Peyer's patch (tissue), 4 donors: ENCODE measurements around the gene TUBA1C. TPM values are rescaled to one million over a fixed set of nuclear protein-coding genes. Genes with fewer than 3 reads are reported as not detected.
"Not testable (repeated sequence)": the region's sequence is repeated elsewhere in the genome, so short reads cannot be mapped to it uniquely, and the experiment has no call there.

Source experiments
- DNase-seq, 3 donors: peaks; one replicate each; pipeline ENCODE4 v3.0.0-alpha.2; 2017 to 2019
- H3K27ac ChIP-seq, 4 donors: fragments of 200-600 bp; sonication (generic); one replicate each; pipeline ENCODE4 v1.5.1; 2016 to 2019
- H3K27me3 ChIP-seq, 2 donors: fragments of 200-600 bp; sonication (generic); one replicate each; pipeline ENCODE4 v1.5.1; 2019
- H3K36me3 ChIP-seq, 3 donors: fragments of 200-600 bp; sonication (generic); one replicate each; pipeline ENCODE4 v1.5.1; 2016 to 2019
- H3K4me1 ChIP-seq, 4 donors: fragments of 200-600 bp; sonication (generic); one replicate each; pipeline ENCODE4 v1.5.1; 2016 to 2019
- H3K4me3 ChIP-seq, 4 donors: fragments of 200-600 bp; sonication (generic); 1 replicate in 3 of 4; 2 replicates in 1 of 4; pipeline ENCODE4 v1.5.1; 2016 to 2019; ENCODE audit warnings: mild to moderate bottlenecking in 1 of 4
- H3K9me3 ChIP-seq, 4 donors: fragments of 200-600 bp; sonication (generic); one replicate each; pipeline ENCODE4 v1.5.1; 2016 to 2019; ENCODE audit warnings: mild to moderate bottlenecking in 1 of 4
- POLR2A ChIP-seq, 2 donors: fragments of 450-650 bp; IDR thresholded peaks; one replicate each; pipeline ENCODE4 v1.5.1; 2017; ENCODE audit warnings: antibody characterized with exemption in 2 of 2, mild to moderate bottlenecking in 2 of 2, moderate library complexity in 2 of 2
- total RNA-seq, 4 donors: library from RNA; depleted of rRNA; stranded (reverse); fragments of >200 nt; gene quantifications; one replicate each; pipeline ENCODE4 v1.1.0, GENCODE V29; 2016
- TF ChIP-seq, protein P1 (sequence below), 6 experiments: fragments of 450-650 bp in 4 of 6; fragments of 200-600 bp in 2 of 6; sonication (generic) in 1 of 6; IDR thresholded peaks; one replicate each; pipeline ENCODE4 v1.5.1; 2017 to 2019; ENCODE audit warnings: antibody characterized with exemption in 6 of 6, mild to moderate bottlenecking in 3 of 6, moderate library complexity in 1 of 6

Gene TUBA1C
- total RNA-seq, 4 donors from 2014 or later, result 143 to 442 (median 276) TPM

DNA sequence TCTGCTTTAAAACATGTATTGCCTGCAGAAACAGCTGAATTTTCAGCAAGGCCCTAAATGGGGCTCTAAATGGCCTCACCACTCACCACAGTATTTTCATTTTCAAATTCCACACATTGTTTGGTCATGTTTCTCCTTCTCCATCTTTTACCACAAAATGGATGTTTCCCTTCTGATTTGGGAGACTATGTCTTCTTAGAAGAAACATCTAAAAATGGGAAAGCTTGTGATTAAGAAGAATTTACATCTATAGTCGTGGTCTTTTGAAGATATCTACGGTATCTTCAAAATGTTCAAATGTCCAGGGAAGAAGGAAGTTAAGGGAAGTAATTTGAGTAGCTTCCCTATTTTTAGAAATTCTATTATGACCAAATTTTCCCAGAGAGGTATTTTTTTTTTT, 20.7 kb upstream of the TUBA1C start:
- no peak for TF ChIP-seq POLR2A (IDR thresholded peaks at IDR 0.05)
- TF ChIP-seq, protein P1, sequence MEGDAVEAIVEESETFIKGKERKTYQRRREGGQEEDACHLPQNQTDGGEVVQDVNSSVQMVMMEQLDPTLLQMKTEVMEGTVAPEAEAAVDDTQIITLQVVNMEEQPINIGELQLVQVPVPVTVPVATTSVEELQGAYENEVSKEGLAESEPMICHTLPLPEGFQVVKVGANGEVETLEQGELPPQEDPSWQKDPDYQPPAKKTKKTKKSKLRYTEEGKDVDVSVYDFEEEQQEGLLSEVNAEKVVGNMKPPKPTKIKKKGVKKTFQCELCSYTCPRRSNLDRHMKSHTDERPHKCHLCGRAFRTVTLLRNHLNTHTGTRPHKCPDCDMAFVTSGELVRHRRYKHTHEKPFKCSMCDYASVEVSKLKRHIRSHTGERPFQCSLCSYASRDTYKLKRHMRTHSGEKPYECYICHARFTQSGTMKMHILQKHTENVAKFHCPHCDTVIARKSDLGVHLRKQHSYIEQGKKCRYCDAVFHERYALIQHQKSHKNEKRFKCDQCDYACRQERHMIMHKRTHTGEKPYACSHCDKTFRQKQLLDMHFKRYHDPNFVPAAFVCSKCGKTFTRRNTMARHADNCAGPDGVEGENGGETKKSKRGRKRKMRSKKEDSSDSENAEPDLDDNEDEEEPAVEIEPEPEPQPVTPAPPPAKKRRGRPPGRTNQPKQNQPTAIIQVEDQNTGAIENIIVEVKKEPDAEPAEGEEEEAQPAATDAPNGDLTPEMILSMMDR (IDR thresholded peaks at IDR 0.05), result no peak
- no peak for DNase-seq
- H3K27ac ChIP-seq, result no peak overlapping the region
- H3K36me3 ChIP-seq, result no peaks in the 10 kb centered on the region
- no peaks in the 10 kb centered on the region for H3K27me3 ChIP-seq
- H3K4me3 ChIP-seq, result no peak overlapping the region
- H3K4me1 ChIP-seq, result no peaks in the 10 kb centered on the region
- H3K9me3 ChIP-seq, result no peaks in the 10 kb centered on the region

DNA sequence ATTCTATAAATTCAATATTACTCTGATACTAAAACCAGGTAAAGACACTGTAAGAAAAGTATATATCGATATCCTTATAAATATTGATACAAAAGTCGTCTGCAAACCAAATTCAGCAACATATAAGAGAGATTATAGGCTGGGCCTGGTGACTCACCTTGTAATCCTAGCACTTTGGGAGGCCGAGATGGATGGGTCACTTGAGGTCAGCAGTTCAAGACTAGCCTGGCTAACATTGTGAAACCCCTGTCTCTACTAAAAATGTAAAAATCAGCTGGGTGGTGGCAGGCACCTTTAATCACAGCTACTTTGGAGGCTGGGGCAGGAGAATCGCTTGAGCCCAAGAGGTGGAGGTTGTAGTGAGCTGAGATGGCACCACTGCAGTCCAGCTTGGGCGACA, 13.5 kb upstream of the TUBA1C start:
- H3K27ac ChIP-seq, result no peak overlapping the region
- H3K27me3 ChIP-seq, result no peaks in the 10 kb centered on the region
- no peaks in the 10 kb centered on the region for H3K9me3 ChIP-seq
- no peak overlapping the region for H3K4me3 ChIP-seq
- TF ChIP-seq, protein P1 (IDR thresholded peaks at IDR 0.05), result no peak
- no peak for TF ChIP-seq POLR2A (IDR thresholded peaks at IDR 0.05)
- no peaks in the 10 kb centered on the region for H3K36me3 ChIP-seq
- no peak for DNase-seq
- no peaks in the 10 kb centered on the region for H3K4me1 ChIP-seq

DNA sequence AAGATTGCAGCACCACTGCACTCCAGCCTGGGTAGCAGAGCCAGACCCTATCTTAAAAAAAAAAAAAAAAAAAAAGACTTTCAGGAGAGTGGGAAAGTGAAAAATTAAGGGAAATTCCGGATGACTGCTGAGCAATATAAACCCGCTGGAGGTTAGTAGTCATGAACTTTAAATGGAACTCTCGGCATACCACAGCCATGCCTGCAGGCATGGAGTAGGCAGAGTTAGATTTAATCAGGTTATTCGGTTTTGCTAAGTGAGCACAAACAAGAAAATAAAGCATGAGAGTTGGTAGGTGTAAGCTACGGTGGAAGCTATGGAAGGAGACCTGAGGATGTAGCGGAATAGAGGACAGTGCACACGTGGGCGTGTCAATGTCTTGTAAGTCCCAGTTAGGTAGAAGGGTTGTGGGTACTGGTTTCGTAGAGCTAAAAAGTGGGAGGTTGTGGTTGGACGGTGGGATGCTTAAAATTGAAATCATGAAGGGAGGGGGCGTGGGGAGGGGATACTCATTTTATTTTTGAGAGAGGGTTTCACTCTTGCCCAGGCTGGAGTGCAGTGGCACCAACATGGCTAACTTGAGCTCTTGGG, 11.8 kb upstream of the TUBA1C start:
- Histone ChIP-seq H3K27ac (no peak overlapping the region), H3K9me3 (no peaks in the 10 kb centered on the region), H3K27me3 (no peaks in the 10 kb centered on the region), H3K4me1 (no peaks in the 10 kb centered on the region), H3K36me3 (no peaks in the 10 kb centered on the region), H3K4me3 (no peak overlapping the region)
- DNase-seq, result no peak
- TF ChIP-seq, protein P1 (IDR thresholded peaks at IDR 0.05), result no peak
- no peak for TF ChIP-seq POLR2A (IDR thresholded peaks at IDR 0.05)

DNA sequence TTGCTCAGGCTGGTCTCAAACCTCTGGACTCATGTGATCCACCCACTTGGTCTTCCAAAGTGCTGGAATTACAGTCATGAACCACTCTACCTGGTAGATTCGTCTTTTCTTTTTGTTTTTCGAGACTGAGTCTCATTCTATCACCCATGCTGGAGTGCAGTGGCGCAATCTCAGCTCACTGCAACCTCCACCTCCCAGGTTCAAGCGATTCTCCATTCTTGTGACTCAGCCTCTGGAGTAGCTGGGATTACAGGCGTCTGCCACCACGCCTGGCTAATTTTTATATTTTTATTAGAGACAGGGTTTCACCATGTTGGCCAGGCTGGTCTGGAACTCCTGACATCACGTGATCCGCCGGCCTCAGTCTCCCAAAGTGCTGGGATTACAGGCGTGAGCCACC, 9.4 kb upstream of the TUBA1C start:
- not testable (repeated sequence) for H3K27me3 ChIP-seq, DNase-seq, H3K9me3 ChIP-seq, H3K36me3 ChIP-seq, H3K4me1 ChIP-seq, H3K4me3 ChIP-seq, H3K27ac ChIP-seq

DNA sequence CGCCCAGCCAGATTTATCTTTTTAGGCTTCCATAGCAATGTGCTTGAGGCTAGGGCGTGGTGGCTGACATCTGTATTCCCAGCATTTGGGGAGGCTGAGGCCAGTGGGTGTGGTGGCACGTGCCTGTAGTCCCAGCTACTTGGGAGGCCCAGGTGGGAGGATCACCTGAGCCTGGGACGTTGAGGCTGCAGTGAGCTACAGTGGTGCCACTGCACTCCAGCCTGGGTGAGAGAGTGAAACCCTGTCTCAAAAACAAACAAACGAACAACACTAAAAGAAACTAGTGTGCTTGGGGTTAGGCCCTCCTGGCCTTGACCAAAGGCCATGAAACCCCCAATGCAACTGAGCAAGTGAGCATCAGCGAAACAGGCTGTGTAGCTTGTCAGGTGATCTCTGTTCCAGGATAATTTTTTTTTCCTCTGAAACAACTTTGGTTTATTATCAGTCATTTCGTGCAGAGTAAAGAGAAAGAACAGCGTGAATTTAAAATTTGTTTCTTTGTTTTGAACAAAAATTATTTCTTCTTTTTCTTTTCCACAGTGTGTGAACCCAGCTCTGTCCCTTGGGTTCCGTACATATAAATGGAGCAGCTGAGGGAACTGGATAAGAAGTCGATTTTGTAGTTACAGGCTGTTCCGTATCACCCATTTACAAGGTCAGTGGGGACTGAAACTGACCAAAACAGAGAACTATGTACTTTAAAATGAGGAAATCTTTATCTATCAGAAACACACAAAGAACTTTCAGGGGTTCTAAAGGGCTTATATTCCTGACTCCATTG, 8.8 kb upstream of the TUBA1C start:
- no peak for TF ChIP-seq POLR2A (IDR thresholded peaks at IDR 0.05)
- TF ChIP-seq, protein P1 (IDR thresholded peaks at IDR 0.05), result no peak
- H3K36me3 ChIP-seq, result no peaks in the 10 kb centered on the region
- H3K9me3 ChIP-seq, result no peaks in the 10 kb centered on the region
- H3K27me3 ChIP-seq, result no peaks in the 10 kb centered on the region
- H3K4me1 ChIP-seq, result no peaks in the 10 kb centered on the region
- no peak overlapping the region for H3K27ac ChIP-seq
- no peak for DNase-seq
- H3K4me3 ChIP-seq, result no peak overlapping the region

DNA sequence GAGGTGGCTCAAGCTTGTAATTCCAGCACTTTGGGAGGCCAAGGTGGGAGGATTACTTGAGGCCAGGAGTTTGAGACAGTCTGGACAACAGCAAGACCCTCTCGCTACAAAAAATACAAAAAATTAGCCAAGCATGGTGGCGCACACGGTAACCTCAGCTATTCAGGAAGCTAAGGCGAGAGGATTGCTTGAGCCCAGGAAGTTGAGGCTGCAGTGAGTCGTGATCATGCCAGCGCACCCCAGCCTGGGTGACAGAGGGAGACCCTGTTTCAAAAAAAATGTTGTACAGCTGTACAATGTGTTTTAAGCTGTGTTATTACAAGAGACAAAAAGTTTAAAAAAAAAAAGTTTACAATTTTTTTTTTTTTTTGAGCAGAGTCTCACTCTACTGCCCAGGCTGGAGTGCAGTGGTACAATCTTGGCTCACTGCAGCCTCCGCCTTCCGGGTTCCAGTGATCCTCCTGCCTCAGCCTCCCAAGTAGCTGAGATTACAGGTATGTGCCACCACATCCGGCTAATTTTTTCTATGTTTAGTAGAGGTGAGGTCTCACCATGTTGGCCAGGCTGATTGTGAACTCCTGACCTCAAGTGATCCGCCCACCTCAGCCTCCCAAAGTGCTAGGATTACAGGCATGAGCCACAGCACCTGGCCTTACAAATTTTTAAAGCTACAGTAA, 7.2 kb upstream of the TUBA1C start:
- H3K4me3 ChIP-seq, DNase-seq, H3K27me3 ChIP-seq, H3K27ac ChIP-seq, H3K9me3 ChIP-seq, H3K36me3 ChIP-seq, H3K4me1 ChIP-seq: not testable (repeated sequence)
